Fibroblast of lung (primary cell): Measurements from ENCODE around the gene SNCG. TPM values are rescaled to one million over a fixed set of nuclear protein-coding genes. Genes with fewer than 3 reads are reported as not detected.

Experiments used
- DNase-seq, 2 donors: peaks; one replicate each; pipeline versions ENCODE4 v3.0.0 to v3.0.0-alpha.2; 2010; ENCODE audit warnings: low read depth in 2 of 2
- H2AFZ ChIP-seq: 2 replicates; pipeline ENCODE4 v1.5.1; 2012; ENCODE audit warnings: low read length, control low read depth, inconsistent platforms
- H3K27ac ChIP-seq: 2 replicates; pipeline ENCODE4 v1.5.1; 2011; ENCODE audit warnings: low read length, control low read depth; ENCODE audit not compliant: insufficient read depth
- H3K27me3 ChIP-seq: 2 replicates; pipeline ENCODE4 v1.5.1; 2011; ENCODE audit warnings: mild to moderate bottlenecking, low read length; ENCODE audit not compliant: control insufficient read depth, insufficient read depth
- H3K36me3 ChIP-seq: 2 replicates; pipeline ENCODE4 v1.5.1; 2011; ENCODE audit warnings: low read length; ENCODE audit not compliant: control insufficient read depth, insufficient read depth
- H3K4me1 ChIP-seq: 2 replicates; pipeline ENCODE4 v1.5.1; 2011; ENCODE audit warnings: low read length; ENCODE audit not compliant: control insufficient read depth, insufficient read depth; ENCODE audit errors: extremely low read depth
- H3K4me2 ChIP-seq: 2 replicates; pipeline ENCODE4 v1.5.1; 2011; ENCODE audit warnings: low read length, control low read depth; ENCODE audit not compliant: insufficient read depth; ENCODE audit errors: extremely low read depth
- H3K4me3 ChIP-seq, 4 experiments: fragments of 200-600 bp in 1 of 4; sonication (generic) in 1 of 4; replicated peaks in 1 of 4; 2 replicates each; pipeline ENCODE4 v1.5.1; 2011 to 2016; ENCODE audit warnings: low read length in 4 of 4, low read depth in 3 of 4, mild to moderate bottlenecking in 3 of 4, control low read depth in 2 of 4, inconsistent platforms in 1 of 4, mixed read lengths in 1 of 4; ENCODE audit not compliant: insufficient read depth in 1 of 4; ENCODE audit errors: control extremely low read depth in 1 of 4
- H3K79me2 ChIP-seq: 2 replicates; pipeline ENCODE4 v1.5.1; 2012; ENCODE audit warnings: mild to moderate bottlenecking, low read length, inconsistent platforms; ENCODE audit not compliant: control insufficient read depth, insufficient read depth
- H3K9ac ChIP-seq: 2 replicates; pipeline ENCODE4 v1.5.1; 2011; ENCODE audit warnings: mild to moderate bottlenecking, low read length, control low read depth; ENCODE audit not compliant: insufficient read depth
- H3K9me3 ChIP-seq: 2 replicates; pipeline ENCODE4 v1.5.1; 2012; ENCODE audit warnings: low read depth, low read length; ENCODE audit not compliant: control insufficient read depth, insufficient read depth
- H4K20me1 ChIP-seq: 2 replicates; pipeline ENCODE4 v1.5.1; 2011; ENCODE audit warnings: low read length; ENCODE audit not compliant: control insufficient read depth, insufficient read depth; ENCODE audit errors: extremely low read depth
- CTCF ChIP-seq, 2 donors: IDR thresholded peaks in 1 of 2; conservative IDR thresholded peaks in 1 of 2; 1 replicate in 1 of 2; 2 replicates in 1 of 2; pipeline ENCODE4 v1.5.1; 2011 to 2012; ENCODE audit warnings: low read length in 2 of 2, control low read depth in 1 of 2, inconsistent platforms in 1 of 2, low read depth in 1 of 2, mild to moderate bottlenecking in 1 of 2
- EZH2 ChIP-seq: IDR thresholded peaks from 2 replicates; pipeline ENCODE4 v1.5.1; 2012; ENCODE audit warnings: low read length, control low read depth, mild to moderate bottlenecking; ENCODE audit errors: missing control alignments
- polyA plus RNA-seq, 2 donors: library from polyadenylated mRNA; depleted of rRNA in 1 of 2; stranded (reverse) in 1 of 2; unstranded in 1 of 2; fragments of >200 nt; gene quantifications; 2 replicates each; pipeline ENCODE4 v1.2.1, GENCODE V29; 2011 to 2012; ENCODE audit warnings: missing spikeins in 1 of 2
- total RNA-seq: library from RNA; depleted of rRNA; stranded (reverse); fragments of >200 nt; gene quantifications from 2 replicates; pipeline ENCODE4 v1.2.1, GENCODE V29; 2014

Gene SNCG
- total and polyA plus RNA-seq, 2 donors (not counting 1 experiment from before 2014, with no cell fraction given): 21.3 to 34.4 TPM

- Histone ChIP-seq H3K4me2 (no peak overlapping the region), H3K27me3 (no peaks in the 10 kb centered on the region), H3K36me3 (no peaks in the 10 kb centered on the region), H3K9me3 (no peaks in the 10 kb centered on the region), H4K20me1 (no peaks in the 10 kb centered on the region), H3K4me1 (peaks cover 21% of the 10 kb centered on the region), H3K79me2 (no peaks in the 10 kb centered on the region), H3K4me3 (no peak overlapping the region), H3K27ac (no peak overlapping the region), H2AFZ (no peak overlapping the region), H3K9ac (no peak overlapping the region)
- TF ChIP-seq CTCF (conservative IDR thresholded peaks at IDR 0.05 in 1 of 2, IDR thresholded peaks at IDR 0.05 in 1 of 2; ENCODE audit: low read depth in 1 of 2, low read length in 2 of 2): no peak
- TF ChIP-seq EZH2: no peak
- no peak for DNase-seq
Measured at GRCh38 chr10:86959737-86960002, 1.3 kb downstream of the SNCG start.

DNA sequence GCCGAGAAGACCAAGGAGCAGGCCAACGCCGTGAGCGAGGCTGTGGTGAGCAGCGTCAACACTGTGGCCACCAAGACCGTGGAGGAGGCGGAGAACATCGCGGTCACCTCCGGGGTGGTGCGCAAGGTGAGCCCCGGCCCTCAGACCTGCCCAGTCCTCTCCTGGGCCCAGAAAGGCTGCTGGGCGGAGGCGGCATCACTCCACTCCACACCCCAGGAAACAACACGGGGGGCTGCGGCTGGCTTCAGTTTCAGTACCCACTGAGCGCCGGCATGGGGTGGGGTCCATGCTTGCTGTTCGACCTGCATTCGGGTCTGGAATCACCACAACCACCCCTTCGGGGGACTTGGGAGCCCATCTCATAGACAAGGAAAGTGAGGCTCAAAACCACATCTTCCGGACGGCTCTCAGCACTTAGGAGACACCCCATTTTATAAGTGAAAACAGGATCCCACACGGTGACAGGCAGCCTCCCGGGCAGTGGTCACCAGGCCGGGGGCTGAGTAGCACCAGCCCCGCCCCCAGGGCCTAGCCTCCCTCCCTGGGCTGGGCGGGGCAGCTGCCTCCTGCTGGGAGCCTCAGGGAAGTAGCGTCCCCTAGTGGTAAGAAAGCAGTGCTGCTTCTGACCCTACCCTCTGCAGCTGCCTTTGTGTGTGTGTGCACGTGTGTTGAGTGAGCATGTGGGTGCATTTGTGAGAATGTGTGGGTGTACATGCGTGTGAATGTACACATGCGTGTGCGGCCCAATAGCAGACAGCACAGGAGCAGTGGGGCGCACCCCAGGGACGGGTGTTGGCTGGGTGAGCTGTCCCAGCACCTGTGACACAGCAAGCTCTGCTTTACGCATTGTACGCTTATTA lies 1.8 kb downstream of the SNCG start:
- H3K4me1 ChIP-seq: peaks cover 21% of the 10 kb centered on the region
- H3K36me3 ChIP-seq: no peaks in the 10 kb centered on the region
- no peaks in the 10 kb centered on the region for H3K79me2 ChIP-seq
- no peaks in the 10 kb centered on the region for H3K9me3 ChIP-seq
- H3K27me3 ChIP-seq: no peaks in the 10 kb centered on the region
- no peaks in the 10 kb centered on the region for H4K20me1 ChIP-seq
- no peak overlapping the region for H3K4me2 ChIP-seq
- H2AFZ ChIP-seq: no peak overlapping the region
- no peak overlapping the region for H3K4me3 ChIP-seq
- TF ChIP-seq CTCF (conservative IDR thresholded peaks at IDR 0.05 in 1 of 2, IDR thresholded peaks at IDR 0.05 in 1 of 2; ENCODE audit: low read depth in 1 of 2, low read length in 2 of 2): peak; percentile 83 to 90
- TF ChIP-seq EZH2: no peak
- no peak overlapping the region for H3K27ac ChIP-seq
- H3K9ac ChIP-seq: no peak overlapping the region
- DNase-seq: peak; percentile 61 to 74

GRCh38 chr10:86960863-86961434 lies 2.5 kb downstream of the SNCG start:
- Histone ChIP-seq H3K4me3 (no peak overlapping the region), H4K20me1 (no peaks in the 10 kb centered on the region), H3K36me3 (no peaks in the 10 kb centered on the region), H3K4me1 (peaks cover 21% of the 10 kb centered on the region), H2AFZ (no peak overlapping the region), H3K79me2 (no peaks in the 10 kb centered on the region), H3K27ac (no peak overlapping the region), H3K9me3 (no peaks in the 10 kb centered on the region), H3K4me2 (no peak overlapping the region), H3K9ac (no peak overlapping the region), H3K27me3 (no peaks in the 10 kb centered on the region)
- no peak for TF ChIP-seq CTCF (conservative IDR thresholded peaks at IDR 0.05 in 1 of 2, IDR thresholded peaks at IDR 0.05 in 1 of 2; ENCODE audit: low read depth in 1 of 2, low read length in 2 of 2)
- TF ChIP-seq EZH2: no peak
- DNase-seq: no peak
